Renal cortex interstitium (tissue), 11 donors: Measurements from ENCODE around the gene SPRY4. TPM values are rescaled to one million over a fixed set of nuclear protein-coding genes. Genes with fewer than 3 reads are reported as not detected.
A peak's percentile ranks its signal among the peaks of the same experiment; 100 is the strongest.

Experiments used
- DNase-seq, 11 donors: peaks; one replicate each; pipeline ENCODE4 v3.0.0-alpha.2; 2013; ENCODE audit warnings: low read depth in 9 of 11, low spot score in 4 of 11; ENCODE audit errors: extremely low read depth in 1 of 11
- polyA plus RNA-seq, 3 donors: library from polyadenylated mRNA; unstranded; fragments of 120-200 nt; gene quantifications; one replicate each; pipeline ENCODE4 v1.2.1, GENCODE V29; 2013; ENCODE audit not compliant: insufficient read length in 3 of 3

SPRY4 gene
- polyA plus RNA-seq, 3 donors: 30.9 to 36.5 (median 33.6) TPM

- no peak for DNase-seq
Observed at GRCh38 chr5:142320851-142321560, 3.8 kb downstream of the SPRY4 start.

- no peak for DNase-seq
Observed at GRCh38 chr5:142320430-142320738, 4.4 kb downstream of the SPRY4 start.

GRCh38 chr5:142319560-142320429, 5.0 kb downstream of the SPRY4 start:
- DNase-seq: no peak

GRCh38 chr5:142319105-142319504, 5.7 kb downstream of the SPRY4 start:
- no peak for DNase-seq

GRCh38 chr5:142317753-142318152, 7.1 kb downstream of the SPRY4 start:
- no peak for DNase-seq

GRCh38 chr5:142317173-142317572, 7.6 kb downstream of the SPRY4 start:
- no peak for DNase-seq

GRCh38 chr5:142316681-142317080, 8.1 kb downstream of the SPRY4 start:
- no peak for DNase-seq

GRCh38 chr5:142316051-142316450, 8.8 kb downstream of the SPRY4 start:
- DNase-seq: peak in 2 of 11 donors; percentile 56 to 58

- DNase-seq: no peak
Observed at GRCh38 chr5:142315096-142315900, 9.5 kb downstream of the SPRY4 start.

- no peak for DNase-seq
Observed at GRCh38 chr5:142314606-142315005, 10.2 kb downstream of the SPRY4 start.

GRCh38 chr5:142314109-142314508, 10.7 kb downstream of the SPRY4 start:
- no peak for DNase-seq

GRCh38 chr5:142313682-142314081, 11.1 kb downstream of the SPRY4 start:
- DNase-seq: no peak

- DNase-seq: no peak
Observed at GRCh38 chr5:142313275-142313674, 11.5 kb downstream of the SPRY4 start.

- no peak for DNase-seq
Observed at GRCh38 chr5:142312399-142312798, 12.4 kb downstream of the SPRY4 start.

GRCh38 chr5:142311725-142312124, 13.1 kb downstream of the SPRY4 start:
- no peak for DNase-seq

GRCh38 chr5:142310803-142311202, 14.0 kb downstream of the SPRY4 start:
- DNase-seq: no peak

- no peak for DNase-seq
Observed at GRCh38 chr5:142309747-142310318, 15.0 kb downstream of the SPRY4 start.

GRCh38 chr5:142308358-142308757, 16.5 kb downstream of the SPRY4 start:
- no peak for DNase-seq

GRCh38 chr5:142307146-142307890, 17.5 kb downstream of the SPRY4 start:
- DNase-seq: no peak
